Stimulated activated CD8-positive, alpha-beta memory T cell treated with anti-CD3 and anti-CD28 coated beads, Interleukin-15, amount 100 ng/mL, for 4 hours (primary cell): ENCODE data around the gene KCNQ5.

ENCODE experiments used
- DNase-seq, 2 donors: peaks; one replicate each; pipeline ENCODE4 v3.0.0-alpha.2; 2020; ENCODE audit warnings: low read depth in 2 of 2

KCNQ5 gene

DNA sequence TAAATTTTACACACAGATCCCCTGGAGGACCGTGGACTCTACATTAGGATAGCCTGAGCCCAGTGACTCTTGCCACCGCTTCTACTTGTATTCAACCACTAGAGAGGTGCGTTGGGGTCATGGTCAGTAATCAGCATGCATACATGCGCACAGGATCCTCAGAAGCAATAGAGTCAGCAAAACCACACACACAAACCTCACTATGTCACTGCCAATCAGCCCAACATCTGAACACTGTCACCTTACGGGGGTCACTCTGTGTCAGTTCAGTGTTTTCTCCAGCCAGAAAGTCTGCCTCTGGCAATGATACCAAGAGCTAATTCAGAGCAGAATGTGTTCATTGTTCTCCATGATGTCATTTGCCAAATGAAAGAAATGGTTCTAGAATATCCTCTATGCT, 378.1 kb downstream of the KCNQ5 start:
- no peak for DNase-seq

DNA sequence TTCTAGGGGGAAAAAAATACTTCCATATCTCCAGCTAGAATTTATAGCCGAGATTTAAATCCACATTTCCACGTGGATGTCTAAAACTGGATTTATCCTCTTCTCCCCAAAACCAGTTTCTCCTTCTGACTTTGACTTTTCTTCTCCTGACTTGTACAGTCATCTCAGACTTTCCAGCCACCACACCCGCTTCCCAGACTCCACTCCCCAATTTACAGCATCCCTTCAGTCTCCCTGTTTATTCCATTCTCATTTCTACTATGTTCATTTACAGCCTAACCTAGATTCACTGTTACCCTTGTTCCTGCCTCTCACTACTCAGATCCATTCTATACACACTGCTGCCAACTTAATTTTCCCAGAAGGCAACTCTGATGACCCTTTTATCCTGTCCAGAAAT, 378.6 kb downstream of the KCNQ5 start:
- no peak for DNase-seq

DNA sequence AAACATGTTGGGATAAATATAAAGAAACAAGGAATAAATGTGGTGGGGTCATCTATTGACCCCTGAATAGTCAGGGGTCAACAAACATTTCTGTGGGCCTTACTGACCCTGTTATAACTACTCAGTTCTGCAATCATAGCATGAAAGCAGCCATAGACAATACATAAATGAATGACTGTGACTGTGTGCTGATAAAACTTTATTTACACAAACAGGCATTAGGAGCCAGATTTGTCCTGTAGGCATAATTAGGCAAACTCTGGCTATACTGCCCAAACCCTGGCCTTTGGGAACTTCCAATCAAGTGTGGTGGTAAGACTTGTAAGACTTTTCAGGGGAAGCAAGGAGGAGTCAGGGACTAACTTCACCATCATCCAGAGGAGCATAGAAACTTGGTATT, 380.7 kb downstream of the KCNQ5 start:
- no peak for DNase-seq

DNA sequence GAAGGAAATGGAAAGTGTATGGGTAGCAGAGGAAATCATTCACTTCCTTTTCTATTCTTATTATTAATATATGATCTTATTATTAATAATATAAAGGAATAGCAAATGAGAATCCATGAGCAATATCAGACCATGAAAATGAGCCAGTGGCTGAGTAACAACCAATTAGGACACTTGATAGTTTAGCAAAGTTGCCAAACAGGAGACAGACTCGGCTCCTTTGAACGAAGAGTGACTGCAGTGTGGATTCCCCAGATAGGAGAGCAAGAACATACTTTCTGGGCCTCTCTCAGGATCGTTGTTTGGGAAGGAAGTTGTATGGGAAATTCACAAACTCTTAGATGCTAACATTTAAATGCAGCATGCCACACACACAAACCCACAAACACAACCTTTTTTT, 381.4 kb downstream of the KCNQ5 start:
- DNase-seq: no peak

DNA sequence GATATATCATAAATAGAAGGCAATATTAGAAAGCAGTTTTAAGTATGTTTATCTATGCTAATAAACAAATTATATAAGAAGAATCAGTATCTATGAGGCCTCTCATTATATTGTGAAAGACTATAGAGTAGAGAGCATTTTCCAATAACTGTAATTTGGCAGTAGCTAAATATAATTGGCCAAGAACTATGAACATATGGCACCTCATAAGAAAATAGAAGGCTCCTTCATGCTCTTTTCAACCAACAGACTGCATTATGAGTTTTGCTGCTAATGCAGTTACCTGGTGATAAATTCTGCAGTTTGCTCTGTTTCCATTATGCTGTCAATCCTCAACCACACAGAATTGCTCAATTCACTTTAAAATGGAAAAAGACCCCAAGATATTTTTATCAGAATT, 382.4 kb downstream of the KCNQ5 start:
- no peak for DNase-seq

DNA sequence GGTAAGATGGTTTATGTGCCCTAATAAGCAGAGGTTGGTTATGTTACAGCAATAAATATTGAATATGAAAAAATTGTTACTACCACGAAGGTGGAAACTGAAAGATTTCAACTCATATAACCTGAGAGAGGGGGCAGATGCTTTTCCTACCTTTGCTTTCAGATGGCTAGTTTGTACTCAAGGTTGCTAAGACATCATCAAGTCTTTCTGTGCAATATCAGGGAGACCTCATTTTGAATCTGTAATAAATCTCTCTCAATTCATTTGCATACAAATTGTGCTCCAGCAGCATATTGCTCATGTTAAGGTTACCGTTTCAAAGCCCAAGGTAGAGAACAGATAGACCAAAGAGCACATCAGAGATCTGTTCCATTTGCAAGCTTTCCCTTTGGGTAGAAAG, 383.0 kb downstream of the KCNQ5 start:
- DNase-seq: no peak

DNA sequence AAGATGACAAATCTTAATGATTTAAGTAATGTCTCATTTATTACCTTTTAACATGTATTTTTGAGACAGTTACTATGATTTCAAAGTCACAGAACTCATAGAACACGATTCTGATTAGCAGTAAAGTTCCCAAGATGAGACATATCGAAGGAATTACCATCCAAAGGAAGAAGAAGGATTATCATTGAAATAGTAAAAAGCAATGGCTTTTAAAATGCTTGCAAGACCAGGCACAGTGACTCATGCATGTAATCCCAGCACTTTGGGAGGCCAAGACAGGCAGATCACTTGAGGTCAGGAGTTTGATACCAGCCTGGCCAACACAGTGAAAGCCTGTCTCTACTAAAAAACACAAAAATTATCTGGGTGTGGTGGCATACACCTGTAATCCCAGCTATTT, 384.3 kb downstream of the KCNQ5 start:
- no peak for DNase-seq

DNA sequence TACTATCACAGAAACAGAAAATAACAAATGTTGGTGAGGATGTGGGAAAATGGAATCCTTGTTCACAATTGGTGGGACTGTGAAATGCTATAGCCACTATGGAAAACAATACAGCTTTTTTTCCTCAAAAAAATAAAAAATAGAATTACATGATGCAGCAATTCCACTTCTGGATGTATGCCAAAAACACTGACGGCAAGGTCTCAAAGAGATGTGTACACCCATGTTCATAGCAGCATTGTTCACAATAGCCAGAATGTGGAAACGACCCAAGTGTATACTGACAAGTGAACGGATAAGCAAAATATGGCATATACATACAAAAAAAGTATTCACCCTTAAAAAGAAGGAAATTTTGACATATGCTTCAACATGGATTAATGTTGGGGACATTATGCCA, 390.1 kb downstream of the KCNQ5 start:
- no peak for DNase-seq

DNA sequence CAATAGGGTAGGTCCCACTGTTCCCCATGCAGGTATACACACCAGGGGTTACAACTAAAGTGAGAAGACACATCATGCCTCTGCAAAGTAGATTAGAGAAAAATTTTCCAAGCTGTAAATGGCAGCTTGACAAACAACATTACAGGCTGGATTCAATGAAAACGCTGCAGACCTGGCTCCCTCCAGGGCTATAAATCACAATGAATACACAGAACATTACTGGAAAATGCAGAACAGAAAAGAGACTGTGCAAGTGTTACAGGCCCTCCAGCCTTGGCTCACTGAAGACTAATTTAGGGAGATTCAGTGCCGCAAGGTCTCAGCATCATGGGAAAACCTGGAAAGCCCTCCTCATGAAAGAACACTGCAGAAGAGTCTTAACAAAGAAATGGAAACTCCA, 395.6 kb downstream of the KCNQ5 start:
- DNase-seq: no peak

DNA sequence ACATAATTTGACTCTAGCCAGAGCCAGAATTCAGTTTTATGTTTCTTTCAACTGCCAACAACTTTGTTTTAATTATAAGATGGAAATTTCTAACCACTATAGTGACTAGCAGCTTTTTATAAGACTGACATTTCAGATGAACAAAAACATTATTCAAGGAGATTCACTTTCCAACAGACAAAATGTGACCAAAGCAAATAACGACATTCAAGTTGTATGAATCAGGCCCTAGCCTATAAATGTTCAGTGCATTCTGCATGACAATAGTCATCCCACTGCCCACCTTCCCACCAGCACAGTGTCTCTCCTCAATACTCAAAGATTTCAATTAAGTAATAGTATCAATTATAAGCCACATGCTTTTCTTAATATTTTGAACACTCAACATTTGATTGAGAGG, 402.7 kb downstream of the KCNQ5 start:
- no peak for DNase-seq

DNA sequence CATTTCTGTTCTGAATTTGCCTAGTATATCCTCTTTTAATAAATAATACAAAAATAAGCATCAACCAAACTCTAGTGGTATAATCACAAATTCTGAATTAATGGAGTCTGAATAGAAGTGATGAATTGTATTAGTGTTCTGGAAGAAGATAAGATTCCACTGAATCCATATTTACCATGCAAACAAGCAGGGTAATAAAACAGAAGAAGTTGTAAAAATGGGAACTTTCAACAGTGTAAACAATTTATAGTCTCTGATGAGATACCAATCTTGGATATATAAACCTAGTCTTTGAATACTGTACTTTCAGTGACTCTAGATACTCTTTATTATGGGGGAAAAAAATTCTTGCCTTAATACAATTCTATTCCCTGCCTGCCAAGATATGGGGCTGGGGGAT, 405.8 kb downstream of the KCNQ5 start:
- no peak for DNase-seq

DNA sequence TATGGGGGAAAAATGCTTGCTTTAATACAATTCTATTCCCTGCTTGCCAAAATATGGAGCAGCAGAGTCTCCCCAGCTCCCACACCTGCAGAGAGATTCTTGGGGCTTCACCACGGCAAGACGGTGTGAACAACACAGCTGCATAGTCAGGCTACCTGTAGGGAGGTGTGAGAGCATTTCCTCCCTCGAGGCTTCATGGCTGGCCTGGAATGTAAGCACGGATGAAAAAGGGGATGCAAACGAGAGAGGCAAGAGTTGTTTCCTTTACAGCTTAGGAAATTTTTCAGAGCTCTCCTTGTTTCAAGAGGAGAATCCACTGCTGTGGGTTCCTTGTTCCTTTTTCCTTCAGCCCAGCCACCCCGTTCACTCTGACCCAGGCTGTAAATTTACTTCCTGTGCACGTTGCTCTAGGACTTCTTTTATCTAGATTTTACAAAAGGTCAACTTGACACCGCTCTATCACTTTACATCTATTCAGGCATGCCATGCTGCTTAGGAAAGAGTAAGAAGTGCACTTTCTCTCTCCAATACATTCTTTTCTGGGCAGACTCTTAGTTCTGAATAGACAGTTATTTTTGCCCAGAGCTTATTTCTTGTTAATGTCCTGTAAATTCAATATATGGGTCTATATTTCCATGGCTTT, 406.4 kb downstream of the KCNQ5 start:
- no peak for DNase-seq

DNA sequence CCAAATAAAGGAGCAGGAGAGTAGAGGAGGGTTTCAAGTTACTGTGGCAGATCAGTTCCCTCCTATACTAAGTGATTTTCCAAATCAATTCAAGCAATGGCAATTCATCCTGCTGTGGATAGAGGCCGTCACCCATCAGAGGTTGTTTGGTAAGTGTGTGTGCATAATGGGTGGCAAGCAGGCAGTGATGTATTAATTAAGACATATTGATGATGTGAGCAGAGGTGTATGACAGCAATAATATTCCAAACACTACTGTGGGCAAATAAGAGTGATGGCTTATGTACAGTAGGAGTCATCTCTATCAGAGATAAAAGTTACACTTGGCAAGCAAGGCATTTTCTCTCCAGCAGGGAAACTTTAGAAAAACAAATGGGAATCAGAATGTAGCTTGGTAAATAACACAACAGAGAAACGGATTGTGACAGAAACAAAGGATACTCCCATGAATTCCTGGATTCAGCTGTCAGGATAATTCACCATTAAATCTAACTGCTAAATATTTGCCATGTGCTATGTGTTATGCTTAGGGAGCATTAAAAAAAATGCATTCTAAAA, 407.1 kb downstream of the KCNQ5 start:
- DNase-seq: no peak

DNA sequence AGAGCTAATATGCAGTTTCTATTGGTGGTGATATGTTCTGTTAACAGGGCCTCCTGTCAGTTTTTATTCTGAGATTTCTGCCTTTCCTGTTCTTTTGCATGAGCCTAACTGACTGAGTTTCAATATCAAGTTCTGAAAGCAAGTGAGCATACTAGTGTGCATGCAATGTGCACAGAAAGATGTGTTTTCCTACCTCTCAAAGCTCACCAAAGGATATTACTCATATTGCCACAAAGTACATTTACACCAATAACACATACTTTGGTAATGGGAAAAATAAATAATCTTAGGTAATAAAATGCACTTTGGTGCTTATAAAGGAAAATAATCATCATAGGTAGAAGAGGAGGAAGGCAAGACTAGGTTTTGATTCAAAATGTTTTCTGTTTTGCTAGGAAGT, 408.4 kb downstream of the KCNQ5 start:
- DNase-seq: no peak

DNA sequence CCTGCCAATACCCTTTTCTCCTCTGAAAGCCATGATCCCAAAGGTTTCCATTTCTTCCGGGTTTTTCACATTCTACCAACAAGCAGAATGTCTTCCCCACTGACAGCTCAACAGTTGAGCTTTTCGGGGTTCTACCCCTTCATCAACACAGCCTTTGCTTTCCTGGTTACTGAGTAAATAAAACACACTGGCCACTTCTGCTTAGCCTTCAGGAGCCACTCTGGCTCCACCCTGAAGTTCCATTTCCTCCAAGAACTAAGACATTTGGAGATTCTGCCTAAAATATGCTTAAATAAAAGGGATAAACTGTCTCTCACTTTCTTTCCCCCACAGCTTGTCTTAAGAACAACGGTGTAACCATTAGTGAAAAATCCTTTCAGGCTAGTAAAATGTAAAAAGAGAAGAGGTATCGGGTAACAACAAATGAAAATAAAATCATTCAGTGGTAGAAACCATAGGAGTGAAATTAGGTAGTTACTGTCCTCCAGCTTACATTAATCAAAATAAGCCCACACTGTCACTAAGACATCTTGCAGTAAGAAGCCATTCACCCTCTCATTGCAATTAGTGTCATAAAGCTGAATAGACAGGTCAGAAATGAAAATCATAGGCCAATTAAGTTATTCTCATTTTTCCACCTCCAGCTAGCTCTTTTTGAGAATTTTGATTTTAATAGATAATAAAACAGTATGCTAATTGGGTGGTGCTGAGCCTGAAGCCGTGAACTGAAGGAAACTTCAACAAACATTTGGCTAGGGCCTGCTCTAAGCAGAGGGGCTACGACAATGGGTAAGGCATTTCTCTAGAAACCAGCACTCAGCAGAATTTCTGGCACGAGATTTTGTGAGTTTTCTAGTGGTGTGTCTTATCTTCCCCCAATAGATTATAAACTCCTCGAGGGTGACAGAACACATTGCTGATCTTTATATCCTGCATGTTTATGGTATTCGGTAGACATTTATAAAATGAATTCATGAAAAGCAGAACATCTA, 409.2 kb downstream of the KCNQ5 start:
- no peak for DNase-seq

DNA sequence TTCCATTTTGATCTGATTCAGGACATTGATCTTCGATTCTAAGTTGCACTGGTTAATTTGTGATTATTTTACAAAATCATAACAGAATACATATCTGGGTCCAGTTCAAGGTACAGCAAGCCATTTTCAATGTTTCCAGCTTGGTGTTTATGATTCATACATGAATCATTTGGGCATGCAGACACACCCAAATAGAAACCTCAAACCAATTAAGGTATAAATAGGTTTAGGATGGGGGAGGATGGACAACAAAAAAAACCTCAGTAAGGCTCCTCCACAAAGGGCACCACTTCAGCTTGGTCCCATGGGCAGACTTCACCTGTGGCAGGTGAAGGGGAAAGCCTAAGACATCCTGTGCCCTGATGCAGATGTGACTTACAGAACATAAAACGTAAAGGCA, 410.7 kb downstream of the KCNQ5 start:
- DNase-seq: no peak

DNA sequence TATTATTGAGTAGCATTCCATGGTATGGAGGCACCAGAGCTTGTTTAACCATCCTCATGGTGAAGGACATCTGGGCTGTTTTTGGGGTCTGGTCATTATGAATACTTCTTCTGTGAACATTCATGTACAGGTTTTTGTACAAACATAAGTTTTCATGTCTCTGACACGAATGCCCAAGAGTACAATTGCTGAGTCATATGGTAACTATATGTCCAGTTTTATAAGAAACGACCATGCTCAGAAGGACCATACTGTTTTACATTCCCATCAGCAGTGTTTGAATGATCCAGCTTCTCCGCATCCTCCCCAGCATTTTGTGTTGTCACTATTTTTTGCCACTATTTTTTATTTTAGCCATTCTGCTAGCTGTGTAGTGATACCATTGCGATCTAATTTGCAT, 414.8 kb downstream of the KCNQ5 start:
- no peak for DNase-seq

DNA sequence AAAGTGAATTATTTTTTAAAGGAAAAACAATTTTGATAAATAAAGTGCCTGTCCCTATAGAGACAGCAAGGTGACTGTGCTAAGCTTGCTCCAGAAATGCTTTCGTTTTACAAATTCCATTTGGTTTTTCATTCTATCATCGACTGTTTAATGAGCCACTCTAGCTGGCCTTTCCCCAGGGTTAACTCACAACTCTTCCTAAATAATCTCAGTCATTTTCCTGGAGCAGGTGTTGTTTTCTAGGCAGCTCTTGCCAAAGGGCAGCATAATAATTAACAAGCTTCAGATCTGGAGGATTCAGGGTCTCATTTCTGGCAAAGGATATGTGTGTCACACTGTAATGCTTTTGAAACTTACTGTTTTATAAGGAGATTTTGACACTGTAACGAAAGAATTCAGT, 419.2 kb downstream of the KCNQ5 start:
- no peak for DNase-seq

DNA sequence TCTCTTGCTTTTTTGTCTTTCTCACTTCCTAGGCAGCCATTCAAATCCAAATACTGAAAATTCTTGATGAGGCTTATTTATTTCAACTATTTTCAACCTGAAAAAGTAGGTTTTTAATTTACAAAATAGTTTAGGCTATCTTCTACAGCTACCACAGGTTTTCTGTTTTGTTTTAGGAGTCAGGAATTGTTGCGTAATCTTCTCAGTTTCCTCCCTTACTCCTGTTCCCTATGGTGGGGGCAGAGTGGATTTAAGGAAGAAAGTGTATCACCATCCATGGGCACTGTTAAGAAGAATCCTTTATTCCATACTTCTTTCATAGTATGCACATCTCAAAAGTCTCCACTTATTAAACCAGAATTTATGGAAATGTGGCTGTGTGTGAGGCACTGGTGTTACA, 421.0 kb downstream of the KCNQ5 start:
- DNase-seq: no peak

DNA sequence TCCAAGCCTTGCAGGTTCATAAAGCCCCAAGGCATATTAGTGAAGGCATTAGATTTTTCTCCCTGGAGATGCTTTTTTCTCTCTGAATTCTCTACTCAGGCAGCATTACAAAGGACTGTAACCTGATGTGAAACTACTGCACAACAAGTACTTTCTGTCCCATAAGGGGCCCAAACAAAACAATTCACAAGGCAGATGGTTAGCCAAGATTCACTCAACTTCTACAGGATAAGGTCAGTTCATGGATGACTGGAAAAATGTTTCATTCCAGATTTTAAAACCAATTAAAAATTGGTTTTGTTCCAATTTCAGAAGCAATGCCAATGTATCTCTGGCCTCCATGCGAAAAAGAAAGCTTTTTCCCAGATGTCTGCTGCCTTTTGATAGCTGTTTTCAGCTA, 421.6 kb downstream of the KCNQ5 start:
- no peak for DNase-seq

DNA sequence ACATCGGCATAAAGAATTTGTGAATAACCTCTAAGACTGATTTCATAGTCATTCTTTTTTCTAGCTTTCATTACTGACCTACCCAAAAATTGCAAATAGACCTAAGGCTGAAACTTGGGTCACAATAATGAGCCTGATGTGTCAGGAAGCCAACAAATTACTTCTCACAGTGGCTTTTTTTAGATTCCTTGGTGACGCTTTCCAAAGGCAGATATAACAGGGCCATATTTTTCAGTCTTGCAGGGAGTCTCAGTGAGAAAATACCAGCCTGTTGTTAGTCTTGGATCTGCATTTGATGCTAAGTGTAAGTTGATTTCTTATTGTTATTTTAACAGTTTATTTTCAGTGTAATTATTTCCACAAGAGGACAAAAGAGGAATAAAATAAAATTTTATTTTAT, 423.7 kb downstream of the KCNQ5 start:
- no peak for DNase-seq

DNA sequence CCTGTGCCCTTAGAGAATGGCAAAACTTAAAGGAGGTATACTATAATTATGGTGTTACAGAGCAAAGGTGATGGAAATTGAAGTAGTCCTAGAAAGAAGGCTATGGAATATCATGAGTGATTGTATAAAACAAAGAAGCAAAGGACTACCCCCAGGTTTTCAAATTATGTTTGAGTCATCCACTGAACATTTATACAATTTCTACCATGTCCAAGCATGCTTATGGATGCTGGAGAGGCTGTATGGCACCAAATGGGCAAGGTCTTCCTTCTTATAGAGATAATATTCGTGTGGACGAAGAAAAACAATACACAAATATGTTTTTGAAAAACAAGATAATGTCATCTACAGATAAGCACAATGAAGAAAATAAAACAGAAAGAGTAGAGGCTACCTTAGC, 425.9 kb downstream of the KCNQ5 start:
- DNase-seq: no peak

DNA sequence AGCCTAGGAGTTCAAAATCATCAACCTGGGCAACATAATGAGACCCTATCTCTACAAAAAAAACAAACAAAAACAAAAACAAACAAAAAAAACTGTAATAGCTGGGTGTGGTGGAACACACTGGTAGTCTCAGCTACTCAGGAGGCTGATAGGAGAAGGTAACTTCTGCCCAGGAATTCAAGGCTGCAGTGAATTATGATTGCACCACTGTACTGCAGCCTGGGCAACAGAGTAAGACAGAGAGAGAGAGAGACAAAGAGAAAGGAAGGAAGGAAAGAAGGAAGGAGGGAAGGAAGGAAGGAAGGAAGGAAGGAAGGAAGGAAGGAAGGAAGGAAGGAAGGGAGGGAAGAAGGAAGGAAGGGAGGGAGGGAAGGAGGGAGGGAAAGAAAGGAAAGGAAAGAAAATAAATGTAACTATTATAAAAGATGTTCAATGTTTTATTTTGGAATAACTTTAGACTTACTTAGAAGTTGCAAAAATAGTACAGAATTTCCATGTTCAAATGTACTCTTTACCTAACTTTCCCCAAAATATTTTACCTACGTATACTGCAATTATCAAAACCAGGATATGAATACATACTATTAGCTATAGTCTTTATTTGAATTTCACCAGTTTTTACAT, 428.2 kb downstream of the KCNQ5 start:
- no peak for DNase-seq
